ENCODE measurements around the gene KCNMA1. TPM values are rescaled to one million over a fixed set of nuclear protein-coding genes. Genes with fewer than 3 reads are reported as not detected.

The KCNMA1 gene
- total RNA-seq, 2 donors from 2014 or later: 168 to 188 TPM

DNA sequence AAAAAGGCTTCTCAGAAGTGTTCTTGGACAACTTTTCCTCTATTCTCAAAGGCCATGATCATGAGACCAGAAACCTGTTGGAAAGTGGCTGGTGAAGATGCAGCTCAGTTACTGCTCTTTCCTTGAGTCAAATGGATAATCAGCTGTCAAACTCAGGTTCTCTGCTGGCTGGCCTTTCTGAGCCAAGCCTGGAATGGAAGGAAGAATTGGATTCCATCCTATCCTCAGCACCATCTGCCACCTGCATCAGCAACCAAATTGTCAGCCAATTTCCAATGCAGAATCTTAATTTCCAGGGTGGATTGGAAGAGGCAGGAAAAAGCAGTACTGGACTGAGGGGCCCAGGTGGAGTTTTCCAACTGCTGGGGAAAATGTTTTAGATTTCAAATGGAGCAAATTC is 631.7 kb downstream of the KCNMA1 start:
- H3K27ac ChIP-seq: peak overlapping the region in 1 of 2 donors; percentile 8
- TF ChIP-seq, protein P1, sequence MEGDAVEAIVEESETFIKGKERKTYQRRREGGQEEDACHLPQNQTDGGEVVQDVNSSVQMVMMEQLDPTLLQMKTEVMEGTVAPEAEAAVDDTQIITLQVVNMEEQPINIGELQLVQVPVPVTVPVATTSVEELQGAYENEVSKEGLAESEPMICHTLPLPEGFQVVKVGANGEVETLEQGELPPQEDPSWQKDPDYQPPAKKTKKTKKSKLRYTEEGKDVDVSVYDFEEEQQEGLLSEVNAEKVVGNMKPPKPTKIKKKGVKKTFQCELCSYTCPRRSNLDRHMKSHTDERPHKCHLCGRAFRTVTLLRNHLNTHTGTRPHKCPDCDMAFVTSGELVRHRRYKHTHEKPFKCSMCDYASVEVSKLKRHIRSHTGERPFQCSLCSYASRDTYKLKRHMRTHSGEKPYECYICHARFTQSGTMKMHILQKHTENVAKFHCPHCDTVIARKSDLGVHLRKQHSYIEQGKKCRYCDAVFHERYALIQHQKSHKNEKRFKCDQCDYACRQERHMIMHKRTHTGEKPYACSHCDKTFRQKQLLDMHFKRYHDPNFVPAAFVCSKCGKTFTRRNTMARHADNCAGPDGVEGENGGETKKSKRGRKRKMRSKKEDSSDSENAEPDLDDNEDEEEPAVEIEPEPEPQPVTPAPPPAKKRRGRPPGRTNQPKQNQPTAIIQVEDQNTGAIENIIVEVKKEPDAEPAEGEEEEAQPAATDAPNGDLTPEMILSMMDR (IDR thresholded peaks at IDR 0.05): no peak
- H3K9me3 ChIP-seq: no peaks in the 10 kb centered on the region
- no peak overlapping the region for H3K4me3 ChIP-seq
- H3K4me1 ChIP-seq (ENCODE audit: control insufficient read depth in 1 of 2, low read depth in 2 of 2): peaks cover 1 to 26% of the 10 kb centered on the region in 2 donors
- ATAC-seq (ENCODE audit: insufficient number of reproducible peaks, low FRiP score, low read depth): no peak
- no peaks in the 10 kb centered on the region for H3K27me3 ChIP-seq (replicated peaks; ENCODE audit: insufficient read depth)
- no peaks in the 10 kb centered on the region for H3K36me3 ChIP-seq
- no peak for DNase-seq (ENCODE audit: low spot score)

GRCh38 chr10:77004917-77005564 is 632.6 kb downstream of the KCNMA1 start:
- TF ChIP-seq, protein P1 (IDR thresholded peaks at IDR 0.05): peak; percentile 85
- Histone ChIP-seq H3K36me3 (no peaks in the 10 kb centered on the region), H3K27me3 (replicated peaks; ENCODE audit: insufficient read depth) (no peaks in the 10 kb centered on the region), H3K9me3 (no peaks in the 10 kb centered on the region), H3K4me3 (no peak overlapping the region), H3K4me1 (ENCODE audit: control insufficient read depth in 1 of 2, low read depth in 2 of 2) (peaks cover 0 to 24% of the 10 kb centered on the region in 2 donors), H3K27ac (peak overlapping the region; percentile 12 to 51)
- DNase-seq (ENCODE audit: low spot score) (no peak), ATAC-seq (ENCODE audit: insufficient number of reproducible peaks, low FRiP score, low read depth) (no peak)

GRCh38 chr10:77002872-77003271 is 634.7 kb downstream of the KCNMA1 start:
- ATAC-seq (ENCODE audit: insufficient number of reproducible peaks, low FRiP score, low read depth): no peak
- no peak overlapping the region for H3K27ac ChIP-seq
- H3K9me3 ChIP-seq: no peaks in the 10 kb centered on the region
- peaks cover 0 to 20% of the 10 kb centered on the region in 2 donors for H3K4me1 ChIP-seq (ENCODE audit: control insufficient read depth in 1 of 2, low read depth in 2 of 2)
- DNase-seq (ENCODE audit: low spot score): no peak
- H3K27me3 ChIP-seq (replicated peaks; ENCODE audit: insufficient read depth): no peaks in the 10 kb centered on the region
- TF ChIP-seq, protein P1 (IDR thresholded peaks at IDR 0.05): no peak
- H3K36me3 ChIP-seq: no peaks in the 10 kb centered on the region
- no peak overlapping the region for H3K4me3 ChIP-seq

DNA sequence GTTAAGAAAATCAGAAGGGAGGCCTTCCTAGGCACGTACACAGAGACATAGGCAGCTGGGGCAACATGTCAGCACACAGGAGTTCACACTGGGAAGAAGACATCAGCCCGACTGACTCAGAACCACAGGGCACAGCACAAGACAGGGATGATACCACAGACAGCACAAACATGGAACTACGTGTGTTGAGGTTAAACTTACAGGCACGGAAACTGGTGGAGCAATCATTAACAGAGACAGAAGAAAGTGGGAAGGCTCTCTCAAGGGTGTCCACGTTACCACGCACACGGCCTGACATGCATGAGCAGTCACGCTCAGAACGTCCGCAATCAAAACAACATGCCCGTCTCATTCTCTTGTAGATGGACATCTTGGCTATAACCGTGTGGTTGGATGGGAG is 636.4 kb downstream of the KCNMA1 start:
- H3K27ac ChIP-seq: no peak overlapping the region
- TF ChIP-seq, protein P1 (IDR thresholded peaks at IDR 0.05): no peak
- peaks cover 0 to 17% of the 10 kb centered on the region in 2 donors for H3K4me1 ChIP-seq (ENCODE audit: control insufficient read depth in 1 of 2, low read depth in 2 of 2)

GRCh38 chr10:76998451-76998850 is 639.2 kb downstream of the KCNMA1 start:
- ATAC-seq (ENCODE audit: insufficient number of reproducible peaks, low FRiP score, low read depth) (no peak), DNase-seq (ENCODE audit: low spot score) (no peak)
- Histone ChIP-seq H3K4me3 (no peak overlapping the region), H3K36me3 (no peaks in the 10 kb centered on the region), H3K27ac (no peak overlapping the region), H3K4me1 (ENCODE audit: control insufficient read depth in 1 of 2, low read depth in 2 of 2) (no peaks in the 10 kb centered on the region), H3K27me3 (replicated peaks; ENCODE audit: insufficient read depth) (no peaks in the 10 kb centered on the region), H3K9me3 (no peaks in the 10 kb centered on the region)
- TF ChIP-seq, protein P1 (IDR thresholded peaks at IDR 0.05): no peak

More for the DNA sequence above, 636.4 kb downstream of the KCNMA1 start:
- Histone ChIP-seq H3K27me3 (replicated peaks; ENCODE audit: insufficient read depth) (no peaks in the 10 kb centered on the region), H3K9me3 (no peaks in the 10 kb centered on the region), H3K36me3 (no peaks in the 10 kb centered on the region), H3K4me3 (no peak overlapping the region)
- ATAC-seq (ENCODE audit: insufficient number of reproducible peaks, low FRiP score, low read depth) (no peak), DNase-seq (ENCODE audit: low spot score) (no peak)
